ENCODE measurements around the gene SNX3.

SNX3 gene

DNA sequence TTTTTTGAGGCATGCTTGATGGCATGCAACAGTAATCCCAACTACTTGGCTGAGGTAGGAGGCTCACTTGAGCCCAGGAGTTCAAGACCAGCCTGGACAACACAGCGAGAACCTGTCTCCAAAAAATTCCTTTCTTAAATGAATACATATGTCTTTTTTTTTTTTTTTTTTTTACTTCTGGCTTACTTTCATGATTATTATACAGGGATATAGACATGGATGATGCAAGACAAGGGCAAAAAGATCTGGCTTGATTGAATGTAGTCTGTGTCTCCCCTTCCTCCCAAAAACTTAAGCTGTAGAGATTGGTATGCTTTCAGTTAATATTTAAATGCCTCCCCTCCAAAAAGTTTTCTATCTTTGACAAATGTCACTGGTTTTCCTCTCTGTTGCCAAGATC, 7.6 kb downstream of the SNX3 start:
- H3K9me3 ChIP-seq (ENCODE audit: insufficient read depth, low read depth, low read length) = no peaks in the 10 kb centered on the region
- no peak overlapping the region for H2AFZ ChIP-seq (ENCODE audit: insufficient read depth, low read length, poor library complexity)
- no peak overlapping the region for H2AK5ac ChIP-seq (ENCODE audit: low read length)

DNA sequence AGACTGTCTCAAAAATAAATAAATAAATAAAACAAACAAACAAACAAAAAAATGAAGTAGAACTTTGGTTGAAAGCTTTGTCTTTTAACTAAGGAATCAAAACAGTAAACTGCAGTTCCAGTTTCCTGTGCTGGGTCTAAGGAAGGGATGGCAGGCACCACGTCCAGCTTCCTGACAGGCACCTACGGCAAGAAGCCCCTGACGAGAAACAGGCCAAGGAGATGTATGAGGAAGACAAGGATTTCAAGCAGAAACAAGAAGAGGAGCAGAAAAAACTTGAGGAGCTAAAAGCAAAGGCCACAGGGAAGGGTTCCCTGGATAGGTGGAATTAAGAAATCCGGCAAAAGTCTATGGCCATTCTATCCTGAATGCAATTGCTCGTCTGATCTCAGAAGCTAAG, 8.8 kb downstream of the SNX3 start:
- Histone ChIP-seq H2BK12ac (ENCODE audit: low read length) (no peak overlapping the region), H3K79me1 (ENCODE audit: low read length) (peaks cover 5% of the 10 kb centered on the region), H3K4me2 (ENCODE audit: low read length) (peak overlapping the region; percentile 21), H4K8ac (ENCODE audit: low read depth, low read length) (peak overlapping the region; percentile 19), H3K23ac (ENCODE audit: low read length) (no peak overlapping the region), H2AFZ (ENCODE audit: insufficient read depth, low read length, poor library complexity) (no peak overlapping the region), H2AK5ac (ENCODE audit: low read length) (no peak overlapping the region), H3K79me2 (ENCODE audit: control insufficient read depth, insufficient read depth, low read length, poor library complexity) (peaks cover 5% of the 10 kb centered on the region), H3K36me3 (ENCODE audit: control insufficient read depth in 1 of 2, insufficient read depth in 2 of 2, low read length in 2 of 2) (peaks cover 3 to 7% of the 10 kb centered on the region in 2 experiments), H3K18ac (ENCODE audit: low read length) (no peak overlapping the region), H3K14ac (ENCODE audit: low read length) (no peak overlapping the region), H3K4ac (ENCODE audit: low read depth, low read length) (peak overlapping the region; percentile 36), H3K27me3 (ENCODE audit: insufficient read depth, low read length) (no peaks in the 10 kb centered on the region), H3K4me3 (ENCODE audit: low read depth, low read length) (no peak overlapping the region), H4K12ac (ENCODE audit: low read depth, low read length) (no peak overlapping the region), H4K91ac (ENCODE audit: low read depth, low read length) (no peak overlapping the region), H3K4me1 (ENCODE audit: control insufficient read depth in 1 of 2, insufficient read depth in 2 of 2, low read length in 2 of 2) (peaks cover 12 to 17% of the 10 kb centered on the region in 2 experiments), H3K27ac (ENCODE audit: low read depth, low read length) (peak overlapping the region; percentile 57), H2BK5ac (ENCODE audit: low read depth, low read length, poor library complexity) (peak overlapping the region; percentile 40), H3K9ac (ENCODE audit: low read length) (no peak overlapping the region), H2BK120ac (ENCODE audit: insufficient read depth, low read length, poor library complexity) (peak overlapping the region; percentile 51), H3K9me3 (ENCODE audit: insufficient read depth, low read depth, low read length) (no peaks in the 10 kb centered on the region)
- DNase-seq = no peak
- WGBS (ENCODE audit: extremely low coverage, insufficient coverage, insufficient read length) = no CpG with 5 or more reads among the region's 5 CpGs

More for the DNA sequence above, 7.6 kb downstream of the SNX3 start:
- H3K36me3 ChIP-seq (ENCODE audit: control insufficient read depth in 1 of 2, insufficient read depth in 2 of 2, low read length in 2 of 2) = peaks cover 5 to 11% of the 10 kb centered on the region in 2 experiments
- H3K4me1 ChIP-seq (ENCODE audit: control insufficient read depth in 1 of 2, insufficient read depth in 2 of 2, low read length in 2 of 2) = peaks cover 12 to 17% of the 10 kb centered on the region in 2 experiments
- H3K27me3 ChIP-seq (ENCODE audit: insufficient read depth, low read length) = no peaks in the 10 kb centered on the region
- no peak overlapping the region for H2BK120ac ChIP-seq (ENCODE audit: insufficient read depth, low read length, poor library complexity)
- H2BK5ac ChIP-seq (ENCODE audit: low read depth, low read length, poor library complexity) = no peak overlapping the region
- H3K9ac ChIP-seq (ENCODE audit: low read length) = no peak overlapping the region
- no peak overlapping the region for H4K8ac ChIP-seq (ENCODE audit: low read depth, low read length)
- no peak overlapping the region for H3K23ac ChIP-seq (ENCODE audit: low read length)
- H3K79me1 ChIP-seq (ENCODE audit: low read length) = peaks cover 5% of the 10 kb centered on the region
- no peak overlapping the region for H3K4me2 ChIP-seq (ENCODE audit: low read length)
- H4K12ac ChIP-seq (ENCODE audit: low read depth, low read length) = no peak overlapping the region
- no peak overlapping the region for H2BK12ac ChIP-seq (ENCODE audit: low read length)
- no peak overlapping the region for H3K27ac ChIP-seq (ENCODE audit: low read depth, low read length)
- H3K14ac ChIP-seq (ENCODE audit: low read length) = no peak overlapping the region
- no CpG with 5 or more reads among the region's 1 CpG for WGBS (ENCODE audit: extremely low coverage, insufficient coverage, insufficient read length)
- no peak overlapping the region for H4K91ac ChIP-seq (ENCODE audit: low read depth, low read length)
- no peak for DNase-seq
- peaks cover 8% of the 10 kb centered on the region for H3K79me2 ChIP-seq (ENCODE audit: control insufficient read depth, insufficient read depth, low read length, poor library complexity)
- H3K18ac ChIP-seq (ENCODE audit: low read length) = no peak overlapping the region
- H3K4ac ChIP-seq (ENCODE audit: low read depth, low read length) = no peak overlapping the region
- H3K4me3 ChIP-seq (ENCODE audit: low read depth, low read length) = no peak overlapping the region

DNA sequence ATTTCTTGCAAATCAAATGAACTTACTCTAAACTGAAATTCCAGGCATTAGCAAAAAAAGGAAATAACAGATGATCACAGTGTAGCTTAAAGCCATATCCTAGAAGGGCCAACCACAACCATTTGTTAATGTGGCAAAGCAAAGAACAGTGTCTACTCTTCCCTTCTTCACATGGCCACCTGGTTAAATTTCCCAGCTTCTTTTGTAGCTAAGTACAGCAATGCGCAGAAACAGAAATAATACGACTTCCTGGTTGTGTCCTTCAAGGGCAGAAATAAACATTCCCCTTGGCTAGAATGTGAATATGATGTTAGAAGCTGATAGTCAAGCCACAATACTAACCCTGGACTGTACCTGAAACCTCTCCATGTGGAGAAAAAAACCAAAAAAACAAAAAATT, 9.6 kb downstream of the SNX3 start:
- Histone ChIP-seq H3K4me2 (ENCODE audit: low read length) (no peak overlapping the region), H3K79me1 (ENCODE audit: low read length) (peaks cover 5% of the 10 kb centered on the region), H2BK12ac (ENCODE audit: low read length) (no peak overlapping the region), H3K18ac (ENCODE audit: low read length) (no peak overlapping the region), H2AK5ac (ENCODE audit: low read length) (no peak overlapping the region), H3K27me3 (ENCODE audit: insufficient read depth, low read length) (no peaks in the 10 kb centered on the region), H3K14ac (ENCODE audit: low read length) (no peak overlapping the region), H3K36me3 (ENCODE audit: control insufficient read depth in 1 of 2, insufficient read depth in 2 of 2, low read length in 2 of 2) (peaks cover 3 to 6% of the 10 kb centered on the region in 2 experiments), H4K12ac (ENCODE audit: low read depth, low read length) (no peak overlapping the region), H2BK5ac (ENCODE audit: low read depth, low read length, poor library complexity) (no peak overlapping the region), H4K91ac (ENCODE audit: low read depth, low read length) (no peak overlapping the region), H3K9me3 (ENCODE audit: insufficient read depth, low read depth, low read length) (no peaks in the 10 kb centered on the region), H3K4me1 (ENCODE audit: control insufficient read depth in 1 of 2, insufficient read depth in 2 of 2, low read length in 2 of 2) (peaks cover 12 to 17% of the 10 kb centered on the region in 2 experiments), H3K79me2 (ENCODE audit: control insufficient read depth, insufficient read depth, low read length, poor library complexity) (peaks cover 5% of the 10 kb centered on the region), H3K4me3 (ENCODE audit: low read depth, low read length) (no peak overlapping the region), H3K4ac (ENCODE audit: low read depth, low read length) (no peak overlapping the region), H4K8ac (ENCODE audit: low read depth, low read length) (no peak overlapping the region), H3K23ac (ENCODE audit: low read length) (no peak overlapping the region), H2AFZ (ENCODE audit: insufficient read depth, low read length, poor library complexity) (no peak overlapping the region), H3K27ac (ENCODE audit: low read depth, low read length) (peak overlapping the region; percentile 30), H2BK120ac (ENCODE audit: insufficient read depth, low read length, poor library complexity) (no peak overlapping the region), H3K9ac (ENCODE audit: low read length) (no peak overlapping the region)
- WGBS (ENCODE audit: extremely low coverage, insufficient coverage, insufficient read length) = no CpG with 5 or more reads among the region's 2 CpGs
- no peak for DNase-seq

DNA sequence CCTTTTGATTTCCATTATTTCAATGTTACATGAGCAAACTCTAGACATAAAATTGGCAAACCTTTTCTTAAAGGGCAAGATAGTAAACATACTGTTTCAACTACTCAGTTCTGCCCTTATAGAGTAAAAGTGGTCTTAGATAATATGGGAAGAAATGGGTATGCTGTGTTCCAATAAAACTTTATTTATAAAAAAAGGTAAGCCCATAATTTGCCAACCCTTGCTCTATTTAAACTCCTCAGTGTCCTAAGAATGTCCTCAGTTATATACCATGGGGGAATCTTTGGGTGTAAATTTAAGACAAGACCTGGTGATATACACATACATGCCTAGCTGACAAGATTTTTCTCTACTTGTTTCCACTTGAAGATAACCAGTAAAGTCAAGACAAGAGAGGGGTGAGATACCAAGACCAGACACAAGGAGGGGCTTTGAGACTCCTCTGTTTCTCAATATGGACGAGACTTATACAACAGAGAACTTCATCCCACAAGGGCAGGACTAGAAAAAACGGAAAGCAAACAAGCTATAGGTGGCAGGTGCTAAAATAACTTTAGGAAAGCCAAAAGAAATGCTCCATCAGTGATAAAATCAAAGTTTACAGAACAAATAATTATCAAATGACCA, 10.5 kb downstream of the SNX3 start:
- Histone ChIP-seq H2BK120ac (ENCODE audit: insufficient read depth, low read length, poor library complexity) (no peak overlapping the region), H2AK5ac (ENCODE audit: low read length) (no peak overlapping the region), H3K18ac (ENCODE audit: low read length) (no peak overlapping the region), H4K12ac (ENCODE audit: low read depth, low read length) (no peak overlapping the region), H3K4ac (ENCODE audit: low read depth, low read length) (no peak overlapping the region), H3K4me3 (ENCODE audit: low read depth, low read length) (no peak overlapping the region), H3K36me3 (ENCODE audit: control insufficient read depth in 1 of 2, insufficient read depth in 2 of 2, low read length in 2 of 2) (peaks cover 0 to 5% of the 10 kb centered on the region in 2 experiments), H3K79me1 (ENCODE audit: low read length) (peaks cover 5% of the 10 kb centered on the region), H3K79me2 (ENCODE audit: control insufficient read depth, insufficient read depth, low read length, poor library complexity) (peaks cover 5% of the 10 kb centered on the region), H3K27ac (ENCODE audit: low read depth, low read length) (no peak overlapping the region), H2BK5ac (ENCODE audit: low read depth, low read length, poor library complexity) (no peak overlapping the region), H2AFZ (ENCODE audit: insufficient read depth, low read length, poor library complexity) (no peak overlapping the region), H2BK12ac (ENCODE audit: low read length) (no peak overlapping the region), H3K23ac (ENCODE audit: low read length) (no peak overlapping the region), H3K9me3 (ENCODE audit: insufficient read depth, low read depth, low read length) (no peaks in the 10 kb centered on the region), H3K4me2 (ENCODE audit: low read length) (no peak overlapping the region), H3K14ac (ENCODE audit: low read length) (no peak overlapping the region), H3K27me3 (ENCODE audit: insufficient read depth, low read length) (no peaks in the 10 kb centered on the region), H3K4me1 (ENCODE audit: control insufficient read depth in 1 of 2, insufficient read depth in 2 of 2, low read length in 2 of 2) (peaks cover 11 to 16% of the 10 kb centered on the region in 2 experiments), H4K8ac (ENCODE audit: low read depth, low read length) (no peak overlapping the region), H4K91ac (ENCODE audit: low read depth, low read length) (no peak overlapping the region), H3K9ac (ENCODE audit: low read length) (no peak overlapping the region)
- WGBS (ENCODE audit: extremely low coverage, insufficient coverage, insufficient read length) = no CpG with 5 or more reads among the region's 2 CpGs
- DNase-seq = peak in 1 of 2 donors; percentile 35
